Ishikawa (cell line): Measurements from ENCODE around the gene BPGM.

ENCODE experiments used
- CEBPB ChIP-seq: IDR thresholded peaks from 2 replicates; pipeline ENCODE4 v1.6.1; 2012
- CREB1 ChIP-seq: IDR thresholded peaks from 2 replicates; pipeline ENCODE4 v1.6.1; 2012; ENCODE audit warnings: low read depth
- EGR1 ChIP-seq: IDR thresholded peaks from 2 replicates; pipeline ENCODE4 v1.6.1; 2012
- EP300 ChIP-seq: IDR thresholded peaks from 2 replicates; pipeline ENCODE4 v1.6.1; 2012; ENCODE audit warnings: borderline replicate concordance
- FOXM1 ChIP-seq: IDR thresholded peaks from 2 replicates; pipeline ENCODE4 v1.6.1; 2012; ENCODE audit warnings: low read depth, borderline replicate concordance
- MAX ChIP-seq: IDR thresholded peaks from 2 replicates; pipeline ENCODE4 v1.6.1; 2012
- NFIC ChIP-seq: IDR thresholded peaks from 2 replicates; pipeline ENCODE4 v1.6.1; 2012
- RAD21 ChIP-seq: IDR thresholded peaks from 2 replicates; pipeline ENCODE4 v1.6.1; 2012; ENCODE audit warnings: low read depth
- REST ChIP-seq: IDR thresholded peaks from 2 replicates; pipeline ENCODE4 v1.6.1; 2012; ENCODE audit warnings: low read depth, mild to moderate bottlenecking
- TAF1 ChIP-seq: IDR thresholded peaks from 2 replicates; pipeline ENCODE4 v1.6.1; 2012; ENCODE audit warnings: low read depth, mild to moderate bottlenecking
- TCF12 ChIP-seq: IDR thresholded peaks from 2 replicates; pipeline ENCODE4 v1.6.1; 2012; ENCODE audit warnings: low read depth
- YY1 ChIP-seq: IDR thresholded peaks from 2 replicates; pipeline ENCODE4 v1.6.1; 2012; ENCODE audit warnings: low read depth
- ZBTB7A ChIP-seq: IDR thresholded peaks from 2 replicates; pipeline ENCODE4 v1.6.1; 2012; ENCODE audit warnings: low read depth

GRCh38 chr7:134654104-134654775 is 7.6 kb downstream of the BPGM start:
- TF ChIP-seq REST (no peak), TCF12 (no peak), EP300 (no peak), RAD21 (no peak), EGR1 (no peak), TAF1 (no peak), NFIC (no peak), MAX (no peak), CEBPB (no peak), CREB1 (no peak), YY1 (no peak), ZBTB7A (no peak), FOXM1 (no peak)
